ENCODE measurements around the gene ACR.

DNA sequence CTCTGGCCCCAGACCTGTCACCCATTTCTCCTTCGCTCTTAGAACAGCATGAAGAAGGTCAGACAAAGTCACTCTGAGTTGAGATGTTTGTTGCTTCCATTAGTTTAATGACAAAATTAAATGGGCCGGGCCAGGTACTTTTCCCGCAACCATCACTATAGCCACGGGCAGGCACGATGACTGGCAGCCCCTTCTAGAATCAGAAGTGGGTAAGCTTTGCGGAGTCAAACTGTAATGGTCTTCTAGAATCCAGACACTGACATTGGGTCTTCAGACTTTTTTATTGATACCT is 2.3 kb upstream of the ACR start:
- TF ChIP-seq, protein P1, sequence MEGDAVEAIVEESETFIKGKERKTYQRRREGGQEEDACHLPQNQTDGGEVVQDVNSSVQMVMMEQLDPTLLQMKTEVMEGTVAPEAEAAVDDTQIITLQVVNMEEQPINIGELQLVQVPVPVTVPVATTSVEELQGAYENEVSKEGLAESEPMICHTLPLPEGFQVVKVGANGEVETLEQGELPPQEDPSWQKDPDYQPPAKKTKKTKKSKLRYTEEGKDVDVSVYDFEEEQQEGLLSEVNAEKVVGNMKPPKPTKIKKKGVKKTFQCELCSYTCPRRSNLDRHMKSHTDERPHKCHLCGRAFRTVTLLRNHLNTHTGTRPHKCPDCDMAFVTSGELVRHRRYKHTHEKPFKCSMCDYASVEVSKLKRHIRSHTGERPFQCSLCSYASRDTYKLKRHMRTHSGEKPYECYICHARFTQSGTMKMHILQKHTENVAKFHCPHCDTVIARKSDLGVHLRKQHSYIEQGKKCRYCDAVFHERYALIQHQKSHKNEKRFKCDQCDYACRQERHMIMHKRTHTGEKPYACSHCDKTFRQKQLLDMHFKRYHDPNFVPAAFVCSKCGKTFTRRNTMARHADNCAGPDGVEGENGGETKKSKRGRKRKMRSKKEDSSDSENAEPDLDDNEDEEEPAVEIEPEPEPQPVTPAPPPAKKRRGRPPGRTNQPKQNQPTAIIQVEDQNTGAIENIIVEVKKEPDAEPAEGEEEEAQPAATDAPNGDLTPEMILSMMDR (IDR thresholded peaks at IDR 0.05): no peak
- TF ChIP-seq POLR2A (IDR thresholded peaks at IDR 0.05): no peak

All from testis (tissue), 2 donors.